Endodermal cell (in vitro differentiated cells): ENCODE data around the gene CHST11. TPM values are rescaled to one million over a fixed set of nuclear protein-coding genes. Genes with fewer than 3 reads are reported as not detected.

ENCODE experiments used
- DNase-seq: peaks from one replicate; pipeline ENCODE4 v3.0.0-alpha.2; 2017
- H3K27ac ChIP-seq: 2 replicates; pipeline ENCODE4 v1.5.1; 2013; ENCODE audit warnings: mild to moderate bottlenecking, low read depth, low read length, moderate library complexity
- H3K27me3 ChIP-seq: 2 replicates; pipeline ENCODE4 v1.6.1; 2013; ENCODE audit warnings: mild to moderate bottlenecking, low read length, moderate library complexity; ENCODE audit not compliant: insufficient read depth, control insufficient read depth, poor library complexity, severe bottlenecking
- H3K36me3 ChIP-seq: 2 replicates; pipeline ENCODE4 v1.7.0; 2013; ENCODE audit warnings: mild to moderate bottlenecking, low read length, moderate library complexity; ENCODE audit not compliant: control insufficient read depth, insufficient read depth
- H3K4me1 ChIP-seq: one replicate; pipeline ENCODE4 v1.7.0; 2013; ENCODE audit warnings: low read length; ENCODE audit not compliant: control insufficient read depth, insufficient read depth
- H3K4me3 ChIP-seq: 2 replicates; pipeline ENCODE4 v1.5.1; 2013; ENCODE audit warnings: mild to moderate bottlenecking, low read length, moderate library complexity
- H3K9ac ChIP-seq: 2 replicates; pipeline ENCODE4 v1.6.1; 2013; ENCODE audit warnings: mild to moderate bottlenecking, low read length, moderate library complexity; ENCODE audit not compliant: poor library complexity, severe bottlenecking; ENCODE audit errors: extremely low read depth
- H3K9me3 ChIP-seq: 2 replicates; pipeline ENCODE4 v1.6.1; 2013; ENCODE audit warnings: mild to moderate bottlenecking, low read length, moderate library complexity; ENCODE audit not compliant: control insufficient read depth
- H3K27ac Mint-ChIP-seq: 2 replicates; pipeline ENCODE4 v1.8.0; 2020; ENCODE audit warnings: mixed read lengths
- H3K27me3 Mint-ChIP-seq: 2 replicates; pipeline ENCODE4 v1.8.0; 2021; ENCODE audit warnings: mild to moderate bottlenecking, mixed read lengths; ENCODE audit not compliant: insufficient read depth
- H3K36me3 Mint-ChIP-seq: 2 replicates; pipeline ENCODE4 v1.8.0; 2020; ENCODE audit warnings: low read depth, mixed read lengths
- H3K4me1 Mint-ChIP-seq: 2 replicates; pipeline ENCODE4 v1.8.0; 2020; ENCODE audit warnings: mixed read lengths
- H3K4me3 Mint-ChIP-seq: 2 replicates; pipeline ENCODE4 v1.8.0; 2020; ENCODE audit warnings: mild to moderate bottlenecking, moderate library complexity, mixed read lengths
- H3K9me3 Mint-ChIP-seq: 2 replicates; pipeline ENCODE4 v1.8.0; 2020; ENCODE audit warnings: mild to moderate bottlenecking, mixed read lengths
- CTCF ChIP-seq: fragments of 200-600 bp; sonication (generic); conservative IDR thresholded peaks from 2 replicates; pipeline ENCODE4 v1.5.0; 2021; ENCODE audit warnings: antibody characterized with exemption, mild to moderate bottlenecking
- WGBS, 2 experiments: methylation state at CpG; one replicate each; pipeline versions ENCODE4 v1.1.5 to v1.1.7; 2013; ENCODE audit warnings: missing lambda C conversion rate in 2 of 2, mixed read lengths in 1 of 2; ENCODE audit not compliant: insufficient coverage in 1 of 2, insufficient read length in 1 of 2; 5-methylcytosine and 5-hydroxymethylcytosine counted together
- total RNA-seq, 2 donors: library from RNA; stranded (reverse); fragmentation: NEBNext Ultra II Directional in 1 of 2; extraction: Animal tissue kit (Norgen Biotek cat#: 25700) in 1 of 2; gene quantifications; 2 replicates in 1 of 2; 3 replicates in 1 of 2; pipeline ENCODE4 v1.2.1, GENCODE V29; 2021

Gene CHST11
- total RNA-seq, 2 donors from 2014 or later: 30.7 to 36.2 TPM

- no peak overlapping the region for H3K27ac ChIP-seq
- Mint-ChIP-seq H3K4me1 (peaks cover 50% of the 10 kb centered on the region), H3K4me3 (no peak overlapping the region), H3K27ac (no peak overlapping the region), H3K36me3 (no peaks in the 10 kb centered on the region), H3K9me3 (no peaks in the 10 kb centered on the region), H3K27me3 (no peaks in the 10 kb centered on the region)
- H3K36me3 ChIP-seq: no peaks in the 10 kb centered on the region
- no peak overlapping the region for H3K4me3 ChIP-seq
- H3K4me1 ChIP-seq: peaks cover 38% of the 10 kb centered on the region
- TF ChIP-seq CTCF: no peak
- DNase-seq: no peak
- no peaks in the 10 kb centered on the region for H3K27me3 ChIP-seq
- WGBS, 2 experiments: 91 to 94% methylated on average over 3 to 4 of the region's 4 CpGs
- H3K9me3 ChIP-seq: no peaks in the 10 kb centered on the region
- H3K9ac ChIP-seq: no peak overlapping the region
These were observed 126.0 kb downstream of the CHST11 start for GRCh38 chr12:104582739-104583138.

GRCh38 chr12:104583301-104583700 lies 126.6 kb downstream of the CHST11 start:
- no peaks in the 10 kb centered on the region for H3K9me3 ChIP-seq
- Mint-ChIP-seq H3K36me3 (no peaks in the 10 kb centered on the region), H3K27ac (no peak overlapping the region), H3K4me1 (peaks cover 44% of the 10 kb centered on the region), H3K27me3 (no peaks in the 10 kb centered on the region), H3K9me3 (no peaks in the 10 kb centered on the region), H3K4me3 (no peak overlapping the region)
- H3K27me3 ChIP-seq: no peaks in the 10 kb centered on the region
- H3K4me1 ChIP-seq: peaks cover 32% of the 10 kb centered on the region
- no peak overlapping the region for H3K4me3 ChIP-seq
- WGBS, 2 experiments: 80 to 82% methylated on average over 2 to 4 of the region's 4 CpGs
- no peak overlapping the region for H3K27ac ChIP-seq
- no peaks in the 10 kb centered on the region for H3K36me3 ChIP-seq
- H3K9ac ChIP-seq: no peak overlapping the region
- no peak for DNase-seq
- TF ChIP-seq CTCF: no peak

- Mint-ChIP-seq H3K9me3 (no peaks in the 10 kb centered on the region), H3K27me3 (no peaks in the 10 kb centered on the region), H3K36me3 (peaks cover 1% of the 10 kb centered on the region), H3K4me3 (no peak overlapping the region), H3K4me1 (peaks cover 24% of the 10 kb centered on the region), H3K27ac (no peak overlapping the region)
- WGBS, 2 experiments: 90 to 96% methylated on average over 3 to 4 of the region's 4 CpGs
- no peak for DNase-seq
- peaks cover 3% of the 10 kb centered on the region for H3K36me3 ChIP-seq
- H3K9ac ChIP-seq: no peak overlapping the region
- peaks cover 15% of the 10 kb centered on the region for H3K4me1 ChIP-seq
- H3K27ac ChIP-seq: no peak overlapping the region
- H3K9me3 ChIP-seq: no peaks in the 10 kb centered on the region
- no peaks in the 10 kb centered on the region for H3K27me3 ChIP-seq
- no peak for TF ChIP-seq CTCF
- no peak overlapping the region for H3K4me3 ChIP-seq
These were observed 128.8 kb downstream of the CHST11 start for GRCh38 chr12:104585448-104586055.
